Spinal cord (tissue), 10 donors: Measurements from ENCODE around the gene NODAL. TPM values are rescaled to one million over a fixed set of nuclear protein-coding genes. Genes with fewer than 3 reads are reported as not detected.

Experiments
- DNase-seq, 6 donors: peaks; one replicate each; pipeline versions ENCODE4 v3.0.0 to v3.0.0-alpha.2; 2013 to 2015; ENCODE audit warnings: low spot score in 6 of 6, low read depth in 4 of 6
- H3K27ac ChIP-seq: one replicate; pipeline ENCODE4 v1.5.1; 2013; ENCODE audit warnings: low read depth, low read length, control low read depth
- H3K27me3 ChIP-seq: one replicate; pipeline ENCODE4 v1.6.1; 2013; ENCODE audit warnings: low read length; ENCODE audit not compliant: control insufficient read depth, insufficient read depth
- H3K36me3 ChIP-seq: one replicate; pipeline ENCODE4 v1.6.1; 2013; ENCODE audit warnings: low read length; ENCODE audit not compliant: control insufficient read depth, insufficient read depth
- H3K4me1 ChIP-seq: one replicate; pipeline ENCODE4 v1.6.1; 2013; ENCODE audit warnings: low read length; ENCODE audit not compliant: control insufficient read depth, insufficient read depth
- H3K4me3 ChIP-seq: one replicate; pipeline ENCODE4 v1.5.1; 2013; ENCODE audit warnings: low read depth, low read length, control low read depth
- H3K9me3 ChIP-seq: one replicate; pipeline ENCODE4 v1.6.1; 2013; ENCODE audit warnings: low read length; ENCODE audit not compliant: control insufficient read depth, insufficient read depth
- WGBS: methylation state at CpG from one replicate; pipeline ENCODE4 v1.1.5; 2013; ENCODE audit warnings: missing lambda C conversion rate; ENCODE audit not compliant: insufficient coverage; 5-methylcytosine and 5-hydroxymethylcytosine counted together
- polyA plus RNA-seq, 2 donors: library from polyadenylated mRNA; unstranded; fragments of 120-200 nt; gene quantifications; one replicate each; pipeline ENCODE4 v1.2.1, GENCODE V29; 2013; ENCODE audit not compliant: insufficient read length in 2 of 2
- total RNA-seq, 2 donors: library from RNA; depleted of rRNA in 1 of 2; stranded (reverse); fragments of 120-200 nt in 1 of 2; fragments of >200 nt in 1 of 2; gene quantifications; one replicate each; pipeline versions ENCODE4 v1.2.3 to v1.2.4, GENCODE V29; 2013 to 2014
- donor health status: healthy.

NODAL gene
- total and polyA plus RNA-seq, 4 donors = 2.1 to 3.1 (median 2.4) TPM

DNA sequence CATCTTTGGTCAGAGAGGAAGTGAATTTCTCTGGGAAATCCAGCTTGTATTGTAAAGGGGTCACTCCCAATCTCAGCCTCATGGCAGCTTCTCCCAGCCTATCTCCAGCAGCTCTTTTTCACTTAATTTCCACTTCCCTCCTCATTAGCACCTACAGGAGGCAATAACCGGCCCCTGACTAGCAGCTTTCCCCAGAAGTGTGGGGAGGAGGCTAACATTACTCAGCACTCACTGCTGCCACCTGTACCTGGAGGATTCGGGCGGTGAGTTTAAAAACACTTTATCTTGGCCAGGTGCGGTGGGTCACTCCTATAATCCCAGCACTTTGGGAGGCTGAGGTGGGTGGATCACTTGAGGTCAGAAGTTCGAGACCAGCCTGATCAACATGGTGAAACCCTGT, 3.8 kb downstream of the NODAL start:
- H3K36me3 ChIP-seq = peaks cover 7% of the 10 kb centered on the region
- no CpG with 5 or more reads among the region's 5 CpGs for WGBS
- peaks cover 26% of the 10 kb centered on the region for H3K4me1 ChIP-seq
- H3K9me3 ChIP-seq = no peaks in the 10 kb centered on the region
- H3K4me3 ChIP-seq = no peak overlapping the region
- no peak for DNase-seq
- peaks cover 43% of the 10 kb centered on the region for H3K27me3 ChIP-seq
- no peak overlapping the region for H3K27ac ChIP-seq

DNA sequence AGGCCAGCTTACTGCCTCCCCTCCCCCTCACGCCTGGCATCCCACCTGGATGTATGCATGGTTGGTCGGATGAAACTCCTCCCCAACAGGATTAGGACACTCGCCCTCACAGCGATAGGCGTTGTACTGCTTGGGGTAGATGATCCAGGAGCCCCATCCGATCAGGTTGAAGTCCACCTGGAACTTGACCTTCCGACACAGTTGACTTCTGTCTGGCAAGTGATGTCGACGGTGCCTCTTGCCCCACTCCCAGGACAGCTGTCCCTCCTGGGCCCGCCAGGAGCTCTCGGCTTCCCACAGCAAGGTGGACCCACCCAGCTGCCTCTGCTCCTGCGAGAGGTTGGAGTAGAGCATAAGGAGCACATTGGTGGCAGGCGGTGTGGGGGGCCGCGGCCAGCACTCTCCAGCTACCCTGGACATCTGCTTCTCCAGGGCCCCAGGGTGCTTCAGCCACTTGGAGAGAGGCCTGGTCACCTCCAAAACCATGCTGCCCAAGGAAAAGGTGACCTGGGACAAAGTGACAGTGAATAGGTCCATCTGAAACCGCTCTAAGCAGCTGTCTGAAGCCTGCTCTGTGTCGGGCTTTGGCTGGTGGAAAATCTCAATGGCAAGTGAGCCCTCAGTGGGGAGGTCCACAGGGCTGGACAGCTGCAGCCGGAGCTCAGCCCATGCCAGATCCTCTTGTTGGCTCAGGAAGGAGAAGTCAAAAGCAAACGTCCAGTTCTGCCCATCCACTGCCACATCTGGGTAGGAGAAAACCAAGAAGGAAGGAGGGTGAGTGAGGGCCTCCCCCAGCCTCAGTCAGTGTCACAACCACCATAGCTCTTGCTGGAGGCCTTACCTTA, 6.0 kb downstream of the NODAL start:
- Histone ChIP-seq H3K36me3 (peaks cover 7% of the 10 kb centered on the region), H3K9me3 (no peaks in the 10 kb centered on the region), H3K27me3 (peaks cover 20% of the 10 kb centered on the region), H3K4me1 (peaks cover 34% of the 10 kb centered on the region), H3K27ac (no peak overlapping the region), H3K4me3 (no peak overlapping the region)
- no peak for DNase-seq
- 89% methylated on average over 18 of the region's 19 CpGs for WGBS

DNA sequence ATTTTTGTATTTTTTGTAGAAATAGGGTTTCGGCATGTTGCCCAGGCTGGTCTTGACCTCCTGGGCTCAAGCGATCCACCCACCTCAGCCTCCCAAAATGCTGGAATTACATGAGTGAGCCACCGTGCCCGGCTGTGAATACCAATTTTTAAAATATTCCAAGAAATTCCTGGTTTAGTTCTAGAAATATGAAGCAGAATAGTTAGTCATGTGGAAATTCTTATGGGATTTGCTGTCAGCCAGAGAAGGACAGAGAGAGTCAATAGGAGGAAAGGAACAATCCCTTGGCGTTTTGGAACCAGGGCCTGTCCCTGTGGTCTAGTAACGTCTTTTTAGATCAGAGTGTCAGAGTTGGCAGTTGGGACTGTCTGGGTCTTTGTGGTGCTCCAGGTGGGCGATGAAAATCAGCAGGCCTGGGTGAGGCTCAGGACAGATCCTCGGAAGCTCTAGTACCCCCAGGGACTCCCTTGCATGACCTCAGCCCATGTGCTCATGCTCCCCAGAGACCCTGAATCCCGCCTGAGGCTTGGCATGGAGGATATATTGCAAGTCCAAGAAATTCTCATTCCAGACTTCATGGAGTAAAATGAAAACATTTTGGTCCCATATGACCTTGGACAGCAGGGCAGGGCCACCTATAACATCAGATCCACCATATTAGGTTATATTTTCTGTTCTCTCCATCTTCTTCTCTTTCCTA, 7.8 kb downstream of the NODAL start:
- Histone ChIP-seq H3K9me3 (no peaks in the 10 kb centered on the region), H3K4me1 (peaks cover 30% of the 10 kb centered on the region), H3K36me3 (peaks cover 17% of the 10 kb centered on the region), H3K27ac (no peak overlapping the region), H3K27me3 (peaks cover 4% of the 10 kb centered on the region), H3K4me3 (no peak overlapping the region)
- no peak for DNase-seq
- WGBS = 89% methylated on average over 4 of the region's 9 CpGs

DNA sequence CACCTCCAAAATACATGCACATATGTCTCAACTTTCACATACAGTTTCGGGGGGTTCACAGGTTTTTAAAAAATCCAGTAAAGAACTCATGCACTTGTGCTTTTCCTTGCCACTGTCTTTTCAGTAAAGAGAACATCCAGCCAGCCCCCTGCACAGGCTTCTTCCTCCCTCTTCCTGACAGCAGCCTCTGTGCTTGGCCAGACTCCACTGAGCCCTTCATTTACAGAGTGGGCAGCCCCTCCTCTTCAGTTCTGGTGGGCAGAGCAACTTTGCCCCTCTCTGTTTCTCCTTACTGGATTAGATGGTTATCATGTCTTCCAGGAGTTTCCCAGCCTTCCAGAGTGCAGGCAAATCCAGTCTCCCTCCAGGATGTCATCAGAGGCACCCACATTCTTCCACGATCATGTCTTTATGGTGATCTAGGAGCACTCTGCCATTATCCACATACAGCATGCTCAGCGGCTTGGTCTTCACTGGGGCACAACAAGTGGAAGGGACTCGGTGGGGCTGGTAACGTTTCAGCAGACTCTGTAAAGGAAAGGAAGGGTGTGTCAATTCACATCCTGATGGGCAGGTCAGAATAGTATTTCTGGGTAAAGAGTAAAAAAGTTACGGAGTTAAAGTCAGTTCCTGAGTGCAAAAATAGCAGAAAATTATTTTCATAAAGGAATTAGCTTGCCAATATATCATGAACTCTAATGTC, 8.8 kb downstream of the NODAL start:
- Histone ChIP-seq H3K27ac (peak overlapping the region; percentile 78), H3K4me3 (no peak overlapping the region), H3K27me3 (no peaks in the 10 kb centered on the region), H3K9me3 (no peaks in the 10 kb centered on the region), H3K4me1 (peaks cover 30% of the 10 kb centered on the region), H3K36me3 (peaks cover 19% of the 10 kb centered on the region)
- DNase-seq = peak in 3 of 6 donors; percentile 15 to 61 (median 53)
- WGBS = 40% methylated on average over 1 of the region's 6 CpGs

DNA sequence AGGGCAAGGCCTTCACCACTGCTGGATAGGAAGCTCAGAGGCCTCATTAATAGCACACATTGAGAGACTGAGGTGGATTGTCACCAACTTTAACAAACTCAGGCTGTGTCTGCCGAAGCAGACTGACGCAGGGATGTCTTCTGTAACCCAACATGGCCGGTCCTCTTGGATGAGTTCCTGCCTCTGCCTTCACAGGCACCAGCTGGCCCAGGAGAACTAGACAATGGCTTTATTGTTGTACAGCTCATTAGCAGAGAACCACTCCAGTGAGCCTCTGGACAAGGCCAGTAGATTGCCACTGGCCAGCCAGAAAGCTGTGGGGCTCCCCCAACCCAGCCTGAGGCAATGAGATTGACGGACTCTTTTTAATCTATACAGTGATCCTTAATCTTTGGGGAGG, 9.4 kb downstream of the NODAL start:
- Histone ChIP-seq H3K36me3 (peaks cover 21% of the 10 kb centered on the region), H3K27ac (peak overlapping the region; percentile 78), H3K27me3 (no peaks in the 10 kb centered on the region), H3K4me3 (no peak overlapping the region), H3K9me3 (no peaks in the 10 kb centered on the region), H3K4me1 (peaks cover 30% of the 10 kb centered on the region)
- WGBS = 9% methylated on average over 3 of the region's 4 CpGs
- DNase-seq = peak; percentile 44 to 86 (median 57)

DNA sequence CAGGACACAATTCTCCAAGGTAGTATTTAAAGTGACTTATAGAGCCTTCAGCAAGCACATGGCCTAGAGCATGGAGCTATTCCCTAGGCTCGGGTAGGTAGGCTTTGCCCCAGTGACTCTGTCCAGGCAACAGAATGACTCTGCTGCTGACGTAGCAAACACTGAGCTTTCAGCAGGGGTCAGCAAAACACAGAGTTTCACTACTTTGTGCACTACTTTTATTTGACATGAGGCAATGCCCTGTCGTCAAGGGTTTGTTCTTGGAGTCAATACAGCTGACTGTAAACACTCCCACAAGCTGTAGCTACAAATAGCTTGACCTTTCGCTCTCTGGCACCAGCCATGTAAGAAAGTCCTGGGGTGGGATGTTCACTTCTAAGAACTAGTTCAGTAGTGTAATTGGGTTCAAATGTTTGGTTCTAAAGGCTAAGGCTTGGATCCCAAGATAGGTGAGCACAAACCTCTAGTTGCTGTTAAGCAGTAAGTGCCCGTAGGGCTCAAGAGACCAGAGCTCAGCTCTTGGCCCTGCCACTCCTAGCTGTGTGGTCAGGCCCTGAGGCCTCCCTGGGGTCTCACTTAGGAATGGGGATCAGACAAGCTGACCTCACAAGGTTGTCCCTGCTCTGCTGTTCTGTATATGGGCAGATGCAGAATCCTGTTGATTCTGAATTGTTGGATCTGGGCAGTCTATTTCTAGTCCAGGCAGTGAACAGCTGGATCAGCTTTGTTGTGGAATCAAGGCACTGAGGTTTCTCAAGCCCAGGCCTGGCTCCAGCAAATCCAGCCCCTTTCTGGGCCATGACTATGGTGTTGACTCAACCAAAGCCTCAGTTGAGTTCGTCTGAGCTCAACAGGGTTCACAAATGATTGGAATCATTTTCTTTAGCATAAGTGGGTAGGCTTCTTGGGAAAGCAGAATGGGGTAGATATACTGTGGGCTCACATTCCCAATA, 10.7 kb downstream of the NODAL start:
- H3K36me3 ChIP-seq = peaks cover 25% of the 10 kb centered on the region
- peaks cover 30% of the 10 kb centered on the region for H3K4me1 ChIP-seq
- H3K27me3 ChIP-seq = no peaks in the 10 kb centered on the region
- no peak overlapping the region for H3K4me3 ChIP-seq
- peak overlapping the region; percentile 78 for H3K27ac ChIP-seq
- 46% methylated on average over 5 of the region's 6 CpGs for WGBS
- no peaks in the 10 kb centered on the region for H3K9me3 ChIP-seq
- peak in 4 of 6 donors; percentile 23 to 82 (median 42) for DNase-seq

DNA sequence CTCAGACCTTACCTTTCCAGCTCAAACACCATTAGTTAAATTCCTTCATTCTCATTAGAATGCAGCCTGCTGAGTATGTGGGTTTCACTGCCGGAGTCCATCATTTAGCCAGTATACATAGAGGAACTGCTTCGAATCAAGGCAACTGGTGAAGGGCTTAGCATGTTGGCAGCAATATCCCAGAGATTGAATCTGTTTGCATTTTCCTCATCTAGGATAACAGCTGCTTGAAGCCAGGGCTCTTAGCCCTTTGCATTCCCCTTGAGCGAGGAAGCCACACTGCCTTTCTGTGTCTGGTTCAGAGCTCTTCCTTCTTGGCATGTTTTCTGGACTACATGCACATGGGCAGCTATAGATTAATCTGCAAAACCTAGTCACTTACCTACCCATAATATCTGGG, 14.7 kb downstream of the NODAL start:
- H3K27ac ChIP-seq = no peak overlapping the region
- H3K27me3 ChIP-seq = no peaks in the 10 kb centered on the region
- peaks cover 19% of the 10 kb centered on the region for H3K4me1 ChIP-seq
- H3K9me3 ChIP-seq = no peaks in the 10 kb centered on the region
- no peak for DNase-seq
- no peak overlapping the region for H3K4me3 ChIP-seq
- peaks cover 41% of the 10 kb centered on the region for H3K36me3 ChIP-seq
- 83% methylated on average over 2 of the region's 3 CpGs for WGBS

DNA sequence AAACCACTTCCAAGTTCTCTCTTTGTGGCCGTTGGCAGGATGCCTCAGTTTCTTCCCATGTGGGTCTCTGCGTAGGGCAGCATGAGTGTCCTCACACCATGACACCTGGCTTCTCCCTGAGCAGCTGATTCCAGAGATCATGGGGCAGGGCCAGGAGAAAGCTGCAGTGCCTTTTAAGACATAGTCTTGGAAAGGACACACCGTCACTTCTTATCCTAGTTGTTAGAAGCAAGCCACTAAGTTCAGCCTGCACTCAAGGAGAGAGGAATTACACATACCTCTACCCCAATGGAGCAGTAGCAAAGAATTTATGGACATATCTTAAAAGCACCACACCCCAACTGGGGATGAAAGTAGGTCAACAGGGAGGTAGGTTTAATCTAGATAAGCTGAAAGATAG, 16.4 kb downstream of the NODAL start:
- peaks cover 54% of the 10 kb centered on the region for H3K36me3 ChIP-seq
- peaks cover 2% of the 10 kb centered on the region for H3K4me1 ChIP-seq
- H3K4me3 ChIP-seq = no peak overlapping the region
- no peak for DNase-seq
- 74% methylated on average over 3 of the region's 3 CpGs for WGBS
- H3K27ac ChIP-seq = no peak overlapping the region
- H3K9me3 ChIP-seq = no peaks in the 10 kb centered on the region
- no peaks in the 10 kb centered on the region for H3K27me3 ChIP-seq

DNA sequence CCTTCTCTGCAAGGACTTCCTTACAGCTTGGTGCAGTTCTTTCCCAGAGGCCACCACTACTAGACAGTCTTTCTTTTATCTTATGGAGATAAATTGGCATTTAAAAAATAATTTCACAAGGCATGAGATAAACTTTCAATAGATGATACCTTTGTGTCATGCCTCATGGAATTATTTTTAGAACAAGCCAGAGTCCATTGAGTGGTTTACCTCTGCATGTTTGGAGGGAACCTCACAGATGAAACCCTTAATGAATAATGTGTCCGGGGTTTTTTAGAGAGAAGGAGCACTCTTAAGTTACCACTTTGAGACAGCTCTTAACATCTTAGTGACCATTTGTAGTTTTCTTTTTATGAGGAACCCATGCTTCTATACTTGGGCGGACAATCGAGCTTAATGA, 17.2 kb downstream of the NODAL start:
- Histone ChIP-seq H3K4me3 (no peak overlapping the region), H3K27me3 (no peaks in the 10 kb centered on the region), H3K4me1 (no peaks in the 10 kb centered on the region), H3K36me3 (peaks cover 50% of the 10 kb centered on the region), H3K9me3 (no peaks in the 10 kb centered on the region), H3K27ac (no peak overlapping the region)
- WGBS = no CpG with 5 or more reads among the region's 3 CpGs
- DNase-seq = no peak
